GM18873 (cell line): ENCODE data around the gene KIF6.
"Not testable (repeated sequence)": the region's sequence is repeated elsewhere in the genome, so short reads cannot be mapped to it uniquely, and the experiment has no call there.

Experiments used
- ATAC-seq: cut with Tn5 transposase; IDR thresholded peaks from one replicate; pipeline ENCODE4 v1.9.1; 2021; ENCODE audit warnings: mild to moderate bottlenecking, moderate library complexity, moderate number of reproducible peaks; ENCODE audit not compliant: unreplicated experiment, low FRiP score

KIF6 gene

GRCh38 chr6:39307462-39307861 is 417.7 kb downstream of the KIF6 start:
- no peak for ATAC-seq

GRCh38 chr6:39304951-39305350 is 420.3 kb downstream of the KIF6 start:
- no peak for ATAC-seq

GRCh38 chr6:39303425-39304153 is 421.6 kb downstream of the KIF6 start:
- no peak for ATAC-seq

GRCh38 chr6:39302669-39303424 is 422.4 kb downstream of the KIF6 start:
- ATAC-seq = no peak

GRCh38 chr6:39302011-39302410 is 423.2 kb downstream of the KIF6 start:
- ATAC-seq = no peak

- no peak for ATAC-seq
These were observed 423.6 kb downstream of the KIF6 start for GRCh38 chr6:39301606-39302005.

- no peak for ATAC-seq
These were observed 424.5 kb downstream of the KIF6 start for GRCh38 chr6:39300739-39301138.

- ATAC-seq = no peak
These were observed 427.1 kb downstream of the KIF6 start for GRCh38 chr6:39298061-39298460.

- no peak for ATAC-seq
These were observed 428.2 kb downstream of the KIF6 start for GRCh38 chr6:39296745-39297640.

- ATAC-seq = no peak
These were observed 429.6 kb downstream of the KIF6 start for GRCh38 chr6:39295611-39296011.

- no peak for ATAC-seq
These were observed 430.3 kb downstream of the KIF6 start for GRCh38 chr6:39294899-39295298.

- no peak for ATAC-seq
These were observed 431.1 kb downstream of the KIF6 start for GRCh38 chr6:39294133-39294532.

GRCh38 chr6:39292637-39293036 is 432.6 kb downstream of the KIF6 start:
- ATAC-seq = no peak

GRCh38 chr6:39289490-39289889 is 435.7 kb downstream of the KIF6 start:
- no peak for ATAC-seq

- no peak for ATAC-seq
These were observed 437.6 kb downstream of the KIF6 start for GRCh38 chr6:39287601-39288000.

GRCh38 chr6:39286596-39286995 is 438.6 kb downstream of the KIF6 start:
- not testable (repeated sequence) for ATAC-seq

GRCh38 chr6:39282774-39283173 is 442.4 kb downstream of the KIF6 start:
- ATAC-seq = no peak

- no peak for ATAC-seq
These were observed 443.8 kb downstream of the KIF6 start for GRCh38 chr6:39281312-39281980.

- no peak for ATAC-seq
These were observed 444.9 kb downstream of the KIF6 start for GRCh38 chr6:39280247-39280731.
